Urinary bladder (tissue), 4 donors: ENCODE measurements around the gene MAP3K14. TPM values are rescaled to one million over a fixed set of nuclear protein-coding genes. Genes with fewer than 3 reads are reported as not detected.

Source experiments
- DNase-seq: peaks from one replicate; pipeline ENCODE4 v3.0.0-alpha.2; 2015; ENCODE audit errors: extremely low spot score
- H3K27ac ChIP-seq: one replicate; pipeline ENCODE4 v1.5.1; 2013; ENCODE audit warnings: low read depth, mild to moderate bottlenecking, moderate library complexity
- H3K36me3 ChIP-seq: one replicate; pipeline ENCODE4 v1.6.1; 2013; ENCODE audit warnings: mild to moderate bottlenecking, moderate library complexity; ENCODE audit not compliant: insufficient read depth
- H3K4me1 ChIP-seq: one replicate; pipeline ENCODE4 v1.6.1; 2013; ENCODE audit warnings: mild to moderate bottlenecking, moderate library complexity; ENCODE audit not compliant: insufficient read depth
- H3K4me3 ChIP-seq: one replicate; pipeline ENCODE4 v1.5.1; 2013; ENCODE audit warnings: low read depth, low read length
- WGBS: extraction: QIAGEN DNeasy Blood & Tissue Kit; methylation state at CpG from one replicate; pipeline ENCODE4 v1.1.7; 2013; 5-methylcytosine and 5-hydroxymethylcytosine counted together
- polyA plus RNA-seq: library from polyadenylated mRNA; stranded (reverse); fragments of 200-250 nt; gene quantifications from one replicate; pipeline ENCODE4 v1.2.3, GENCODE V29; 2013
- total RNA-seq: library from RNA; depleted of rRNA; stranded (reverse); fragments of >200 nt; gene quantifications from one replicate; pipeline ENCODE4 v1.2.3, GENCODE V29; 2014
- donor health status: healthy with polysubstance abuse.
- donor health status: healthy.

MAP3K14 gene
- total and polyA plus RNA-seq, 2 donors: 2.9 to 15.6 TPM

- no peak overlapping the region for H3K4me3 ChIP-seq
- H3K27ac ChIP-seq: no peak overlapping the region
- no peaks in the 10 kb centered on the region for H3K4me1 ChIP-seq
- H3K36me3 ChIP-seq: no peaks in the 10 kb centered on the region
- WGBS: 44% methylated on average over 20 of the region's 20 CpGs
- no peak for DNase-seq
Observed at GRCh38 chr17:45235416-45236281, 81.2 kb downstream of the MAP3K14 start.

- Histone ChIP-seq H3K36me3 (no peaks in the 10 kb centered on the region), H3K27ac (no peak overlapping the region), H3K4me1 (no peaks in the 10 kb centered on the region), H3K4me3 (no peak overlapping the region)
- no peak for DNase-seq
- 30% methylated on average over 6 of the region's 6 CpGs for WGBS
Observed at GRCh38 chr17:45234641-45235415, 82.0 kb downstream of the MAP3K14 start.

GRCh38 chr17:45233423-45233924 is 83.3 kb downstream of the MAP3K14 start:
- no peak overlapping the region for H3K4me3 ChIP-seq
- WGBS: 80% methylated on average over 8 of the region's 8 CpGs
- no peak for DNase-seq
- H3K27ac ChIP-seq: no peak overlapping the region
- H3K4me1 ChIP-seq: no peaks in the 10 kb centered on the region
- no peaks in the 10 kb centered on the region for H3K36me3 ChIP-seq

GRCh38 chr17:45232514-45233422 is 84.1 kb downstream of the MAP3K14 start:
- no peak overlapping the region for H3K4me3 ChIP-seq
- H3K4me1 ChIP-seq: no peaks in the 10 kb centered on the region
- no peak overlapping the region for H3K27ac ChIP-seq
- 93% methylated on average over 9 of the region's 9 CpGs for WGBS
- no peak for DNase-seq
- no peaks in the 10 kb centered on the region for H3K36me3 ChIP-seq

- no peak overlapping the region for H3K4me3 ChIP-seq
- H3K36me3 ChIP-seq: no peaks in the 10 kb centered on the region
- no peaks in the 10 kb centered on the region for H3K4me1 ChIP-seq
- 77% methylated on average over 19 of the region's 19 CpGs for WGBS
- H3K27ac ChIP-seq: no peak overlapping the region
- no peak for DNase-seq
Observed at GRCh38 chr17:45231481-45232116, 85.2 kb downstream of the MAP3K14 start.

GRCh38 chr17:45230787-45231480 is 85.9 kb downstream of the MAP3K14 start:
- H3K27ac ChIP-seq: no peak overlapping the region
- DNase-seq: no peak

GRCh38 chr17:45230410-45230786 is 86.4 kb downstream of the MAP3K14 start:
- no peaks in the 10 kb centered on the region for H3K4me1 ChIP-seq
- no peak for DNase-seq
- WGBS: 88% methylated on average over 4 of the region's 4 CpGs
- no peak overlapping the region for H3K27ac ChIP-seq
- no peak overlapping the region for H3K4me3 ChIP-seq
- no peaks in the 10 kb centered on the region for H3K36me3 ChIP-seq

More at GRCh38 chr17:45230787-45231480, 85.9 kb downstream of the MAP3K14 start:
- 39% methylated on average over 12 of the region's 12 CpGs for WGBS
- Histone ChIP-seq H3K36me3 (no peaks in the 10 kb centered on the region), H3K4me1 (no peaks in the 10 kb centered on the region), H3K4me3 (no peak overlapping the region)

GRCh38 chr17:45229681-45230409 is 87.0 kb downstream of the MAP3K14 start:
- 82% methylated on average over 16 of the region's 16 CpGs for WGBS
- Histone ChIP-seq H3K27ac (peak overlapping the region; percentile 76), H3K4me3 (no peak overlapping the region), H3K4me1 (no peaks in the 10 kb centered on the region), H3K36me3 (no peaks in the 10 kb centered on the region)
- no peak for DNase-seq

- H3K36me3 ChIP-seq: no peaks in the 10 kb centered on the region
- H3K4me1 ChIP-seq: no peaks in the 10 kb centered on the region
- no peak overlapping the region for H3K4me3 ChIP-seq
- WGBS: 47% methylated on average over 19 of the region's 19 CpGs
- DNase-seq: no peak
- peak overlapping the region; percentile 76 for H3K27ac ChIP-seq
Observed at GRCh38 chr17:45228763-45229539, 87.9 kb downstream of the MAP3K14 start.

GRCh38 chr17:45227926-45228762 is 88.7 kb downstream of the MAP3K14 start:
- no peaks in the 10 kb centered on the region for H3K4me1 ChIP-seq
- WGBS: 67% methylated on average over 17 of the region's 17 CpGs
- no peak for DNase-seq

More at GRCh38 chr17:45227926-45228762, 88.7 kb downstream of the MAP3K14 start:
- no peaks in the 10 kb centered on the region for H3K36me3 ChIP-seq
- H3K4me3 ChIP-seq: no peak overlapping the region
- peak overlapping the region; percentile 76 for H3K27ac ChIP-seq
